Placental epithelial cell (primary cell): ENCODE results near the gene USP30. TPM values are rescaled to one million over a fixed set of nuclear protein-coding genes. Genes with fewer than 3 reads are reported as not detected.

ENCODE experiments used
- small RNA-seq: library from RNA; depleted of rRNA; stranded (forward); fragments of <200 nt; gene quantifications from one replicate; pipeline ENCODE3, GENCODE V24; 2012
- total RNA-seq: library from RNA; depleted of rRNA; stranded (reverse); fragments of >200 nt; gene quantifications from 2 replicates; pipeline ENCODE4 v1.2.3, GENCODE V29; 2012

USP30 gene
- 6.7 and 11.8 TPM in 2 replicates for total RNA-seq

GRCh38 chr12:109052414-109053323 lies at the start of gene USP30:
USP30 (plus strand) TSS chr12:109052576; CDS start chr12:109052679, 103 bp downstream.

DNA sequence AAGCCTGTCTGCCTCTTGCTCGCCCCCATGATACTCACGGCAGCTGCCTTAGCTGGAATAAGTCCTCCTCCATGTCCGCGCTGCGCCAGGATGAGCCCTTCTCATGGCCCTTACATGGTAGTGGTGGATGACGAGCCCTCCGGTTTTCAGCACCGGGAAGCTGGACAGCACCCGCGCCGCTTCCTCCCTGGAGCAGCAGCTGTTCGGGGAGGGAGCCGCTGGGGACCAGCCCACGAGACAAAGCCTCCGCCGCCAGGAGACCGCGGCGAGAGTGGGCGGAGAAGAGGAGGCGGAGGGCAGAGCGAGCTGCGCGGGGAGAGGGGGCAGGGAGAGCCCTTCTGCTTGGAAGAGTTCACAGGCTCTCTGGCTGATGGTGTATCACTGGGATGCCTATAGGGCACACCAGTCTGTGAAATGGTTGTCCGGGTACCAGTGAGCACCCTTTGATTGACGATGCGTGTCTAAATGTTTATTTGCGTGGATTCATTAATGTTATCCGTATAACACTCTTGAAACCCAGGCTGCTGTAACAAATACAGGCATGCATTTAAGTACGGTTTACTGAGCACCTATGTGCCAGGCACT lies 31.5 kb upstream of the USP30 start, which contains the start of gene SVOP:
SVOP (minus strand) TSS at position 273 of the 585 bp plus-strand sequence; CDS start at position 73, 200 bp downstream.

DNA sequence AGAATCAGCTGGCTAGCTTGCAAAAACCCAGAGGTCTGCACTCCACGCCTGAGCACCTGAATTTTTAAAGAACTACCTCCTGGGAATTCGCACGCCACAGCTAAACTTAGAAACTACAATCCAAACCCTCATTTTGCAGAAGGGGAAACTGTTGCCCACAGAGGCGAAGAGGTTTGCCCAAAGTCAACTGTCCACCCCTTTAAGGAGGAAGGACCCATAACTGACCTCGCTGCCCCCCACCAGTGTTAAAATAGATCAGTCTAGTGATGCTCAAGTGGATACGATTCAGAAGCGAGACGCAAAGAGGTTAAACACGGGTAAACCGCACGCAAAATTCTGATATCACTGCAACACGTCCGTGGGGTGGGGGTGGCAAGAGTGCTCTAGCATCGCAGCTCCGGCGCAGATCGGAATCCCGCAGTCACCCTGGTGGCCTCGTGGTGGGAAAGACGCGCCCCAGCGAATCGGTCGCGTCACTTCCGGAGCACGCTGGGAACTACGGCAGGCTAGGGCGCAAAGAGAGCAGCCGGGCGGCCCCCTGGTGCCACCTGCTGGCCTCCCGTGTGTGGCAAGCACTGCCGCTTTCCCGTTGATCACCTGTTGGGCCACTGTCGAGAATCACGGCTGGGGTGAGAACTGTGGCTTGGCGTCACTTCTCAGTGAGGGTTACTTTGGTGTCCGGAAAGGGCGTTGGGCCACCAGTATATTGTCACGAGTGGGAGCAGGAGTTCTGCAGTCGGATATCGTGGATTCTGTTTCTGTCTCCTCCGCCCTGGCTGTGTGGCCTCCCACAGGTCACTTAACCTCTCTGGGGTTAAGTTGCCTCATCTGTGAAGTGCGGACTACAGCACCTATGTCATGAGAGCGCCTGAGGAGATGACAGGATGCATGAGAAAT lies 40.9 kb downstream of the USP30 start, which contains the start of gene ALKBH2:
ALKBH2 (minus strand) TSS at position 451 of the 897 bp plus-strand sequence. CDS start 686 bp downstream, outside the sequence.

GRCh38 chr12:109097435-109098182 lies 45.2 kb downstream of the USP30 start, which contains the start of gene UNG:
UNG (plus strand) TSS chr12:109097597; CDS start chr12:109097680, 83 bp downstream.

DNA sequence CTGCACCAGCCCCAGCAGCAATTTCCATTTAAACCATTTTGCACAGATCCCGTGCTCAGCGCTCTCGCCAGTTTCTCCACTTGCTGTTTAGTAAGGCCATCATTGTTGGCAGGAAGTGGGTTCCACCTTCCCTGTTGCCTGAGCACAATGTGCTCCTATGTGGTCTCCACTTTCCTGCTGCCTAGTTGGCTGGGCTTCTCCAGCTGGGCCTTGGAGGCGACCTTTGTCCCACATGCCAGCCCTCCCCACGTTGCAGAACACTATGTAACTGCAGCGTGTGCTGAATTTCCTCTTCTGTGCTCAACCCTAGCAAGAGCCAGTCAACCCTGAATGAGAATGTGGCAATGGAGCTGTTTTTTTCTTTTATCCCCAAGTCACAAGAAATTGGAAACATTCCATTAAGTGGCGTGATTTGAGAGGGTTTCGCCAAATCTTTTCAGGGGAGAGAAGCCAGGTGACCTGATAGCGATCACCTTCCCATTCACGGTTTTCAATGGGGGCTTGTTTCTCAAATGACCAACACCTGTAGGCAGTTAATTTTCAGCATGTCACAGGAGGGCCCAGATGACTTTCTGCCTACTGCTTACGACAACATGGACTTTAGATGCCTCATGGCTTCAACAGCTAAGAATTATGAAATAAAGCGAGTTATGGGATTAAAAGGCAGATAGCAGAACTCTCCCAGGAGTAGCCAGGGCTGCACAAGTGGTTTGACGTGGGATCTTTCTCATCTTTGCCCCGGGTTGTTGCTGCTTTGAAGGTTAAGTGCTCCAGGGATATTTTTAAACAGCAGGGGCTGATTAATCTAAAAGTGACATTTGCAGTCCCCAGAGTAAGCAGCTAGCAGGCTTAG lies 63.6 kb downstream of the USP30 start, which contains the start of gene ACACB:
ACACB (plus strand) TSS at position 830 of the 853 bp plus-strand sequence. CDS start 22,819 bp downstream, outside the sequence.

Small RNA genes within 50 kb of the gene (small RNA-seq; reads per million reads assigned to genes)
- gene AC190387.1: not detected
- 0.09 reads per million for gene RNA5SP372

Other genes with a start within 250 kb of the USP30 start
- gene SSH1, start 195.0 kb upstream of the USP30 start, total RNA-seq: 23.6 and 33.9 TPM in 2 replicates
- gene DAO, start 172.5 kb upstream of the USP30 start, total RNA-seq: not detected in 2 replicates
- not detected in 2 replicates for gene SVOP, start 31.5 kb upstream of the USP30 start, total RNA-seq
- 14.1 and 18.1 TPM in 2 replicates for gene ALKBH2, start 40.9 kb downstream of the USP30 start, total RNA-seq
- 35.5 and 35.7 TPM in 2 replicates for gene UNG, start 45.0 kb downstream of the USP30 start, total RNA-seq
- 7.9 and 12.6 TPM in 2 replicates for gene ACACB, start 64.0 kb downstream of the USP30 start, total RNA-seq